Breast epithelium (tissue), 4 donors: Measurements from ENCODE around the gene CAPG. TPM values are rescaled to one million over a fixed set of nuclear protein-coding genes. Genes with fewer than 3 reads are reported as not detected.

ENCODE experiments used
- DNase-seq, 2 donors: peaks; one replicate each; pipeline ENCODE4 v3.0.0-alpha.2; 2019; ENCODE audit warnings: low spot score in 2 of 2
- H3K27ac ChIP-seq, 2 donors: fragments of 200-600 bp; sonication (generic) in 1 of 2; one replicate each; pipeline ENCODE4 v1.5.1; 2016 to 2019; ENCODE audit warnings: mild to moderate bottlenecking in 1 of 2
- H3K27me3 ChIP-seq, 2 donors: fragments of 200-600 bp; sonication (generic) in 1 of 2; one replicate each; pipeline versions ENCODE4 v1.5.1 to v1.6.0; 2017 to 2019; ENCODE audit warnings: control low read depth in 1 of 2, mild to moderate bottlenecking in 1 of 2
- H3K36me3 ChIP-seq: fragments of 200-600 bp; one replicate; pipeline ENCODE4 v1.5.1; 2019
- H3K4me1 ChIP-seq, 2 donors: fragments of 200-600 bp; sonication (generic); one replicate each; pipeline ENCODE4 v1.5.1; 2016 to 2019; ENCODE audit warnings: control low read depth in 1 of 2
- H3K4me3 ChIP-seq, 3 donors: fragments of 200-600 bp; sonication (generic); 1 replicate in 2 of 3; 2 replicates in 1 of 3; pipeline ENCODE4 v1.5.1; 2016 to 2019; ENCODE audit warnings: mild to moderate bottlenecking in 3 of 3, moderate library complexity in 2 of 3
- H3K9me3 ChIP-seq, 2 donors: fragments of 200-600 bp; sonication (generic) in 1 of 2; one replicate each; pipeline ENCODE4 v1.5.1; 2016 to 2019; ENCODE audit warnings: control low read depth in 1 of 2
- CTCF ChIP-seq, 3 donors: fragments of 450-650 bp; IDR thresholded peaks; one replicate each; pipeline ENCODE4 v1.5.1; 2016 to 2017; ENCODE audit warnings: antibody characterized with exemption in 3 of 3, mild to moderate bottlenecking in 3 of 3, moderate library complexity in 3 of 3
- POLR2A ChIP-seq: fragments of 450-650 bp; IDR thresholded peaks from one replicate; pipeline ENCODE4 v1.6.1; 2016; ENCODE audit warnings: antibody characterized with exemption, mild to moderate bottlenecking, moderate library complexity
- POLR2AphosphoS5 ChIP-seq, 3 donors: sonication (generic); formaldehyde crosslinking; IDR thresholded peaks; one replicate each; pipeline ENCODE4 v1.6.1; 2017; ENCODE audit warnings: antibody characterized with exemption in 3 of 3
- intact Hi-C: fragments of 100-400 bp; cut with DNase I; formaldehyde crosslinking; loops from one replicate; pipeline ENCODE4 v1.15.1; 2023; ENCODE audit warnings: low total_unique reads
- total RNA-seq, 3 donors: library from RNA; depleted of rRNA; stranded (reverse); fragments of >200 nt; gene quantifications; one replicate each; pipeline ENCODE4 v1.1.0, GENCODE V29; 2016

CAPG gene, protein sequence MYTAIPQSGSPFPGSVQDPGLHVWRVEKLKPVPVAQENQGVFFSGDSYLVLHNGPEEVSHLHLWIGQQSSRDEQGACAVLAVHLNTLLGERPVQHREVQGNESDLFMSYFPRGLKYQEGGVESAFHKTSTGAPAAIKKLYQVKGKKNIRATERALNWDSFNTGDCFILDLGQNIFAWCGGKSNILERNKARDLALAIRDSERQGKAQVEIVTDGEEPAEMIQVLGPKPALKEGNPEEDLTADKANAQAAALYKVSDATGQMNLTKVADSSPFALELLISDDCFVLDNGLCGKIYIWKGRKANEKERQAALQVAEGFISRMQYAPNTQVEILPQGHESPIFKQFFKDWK
- total RNA-seq: 100 to 1,000 TPM; 102 to 254 (median 109) TPM

DNA sequence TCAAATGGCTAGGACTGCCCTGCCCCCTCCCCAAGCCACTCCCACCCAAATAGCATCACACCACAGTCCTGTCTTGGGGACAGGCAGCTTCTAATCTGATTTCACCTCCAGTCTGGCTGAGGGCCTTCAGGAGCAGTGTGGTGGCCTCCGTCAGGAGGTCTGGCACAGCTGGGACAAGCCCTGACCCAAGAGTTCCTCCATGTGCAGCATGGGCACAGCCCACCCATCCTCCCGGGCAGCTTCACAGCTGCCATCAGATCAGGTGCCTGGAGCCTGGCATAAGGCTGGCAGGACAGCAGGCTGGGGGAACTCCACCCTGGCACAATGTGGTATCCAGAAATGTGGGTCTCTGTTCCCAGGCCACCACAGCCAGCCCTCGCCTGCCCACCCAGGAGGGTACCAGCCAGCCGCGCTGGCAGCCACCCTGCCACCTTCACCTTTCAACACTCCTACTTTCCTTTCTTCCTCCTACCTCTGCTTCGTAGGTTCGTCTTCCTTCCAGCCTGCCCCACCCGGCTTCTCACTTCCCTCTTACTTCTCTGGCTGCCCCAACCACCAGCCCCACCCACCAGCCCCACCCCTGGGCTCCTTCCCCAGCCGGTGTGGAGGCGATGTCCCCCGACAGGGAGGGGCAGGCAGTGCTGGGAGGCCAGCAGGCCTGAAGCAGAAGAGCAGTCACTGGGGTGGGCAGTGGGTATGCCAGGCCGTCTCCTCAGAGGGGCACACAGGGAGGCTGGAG, at the start of gene CAPG:
Gene CAPG, minus strand, starts transcription at position 522 of the 739 bp plus-strand sequence. CDS start 8,221 bp downstream, outside the sequence.
- Histone ChIP-seq H3K4me3 (peak within 1 kb of the TSS; percentile 11 to 60 (median 36)), H3K9me3 (no peaks in the 10 kb centered on the region), H3K4me1 (peaks cover 10 to 13% of the 10 kb centered on the region in 2 donors), H3K36me3 (no peaks in the 10 kb centered on the region), H3K27ac (peak within 1 kb of the TSS; percentile 81 to 86), H3K27me3 (no peaks in the 10 kb centered on the region)
- TF ChIP-seq POLR2AphosphoS5 (IDR thresholded peaks at IDR 0.05) (no peak), POLR2A (no peak)
- peak; percentile 68 to 75 for DNase-seq
- intact Hi-C loops: no loop called here

DNA sequence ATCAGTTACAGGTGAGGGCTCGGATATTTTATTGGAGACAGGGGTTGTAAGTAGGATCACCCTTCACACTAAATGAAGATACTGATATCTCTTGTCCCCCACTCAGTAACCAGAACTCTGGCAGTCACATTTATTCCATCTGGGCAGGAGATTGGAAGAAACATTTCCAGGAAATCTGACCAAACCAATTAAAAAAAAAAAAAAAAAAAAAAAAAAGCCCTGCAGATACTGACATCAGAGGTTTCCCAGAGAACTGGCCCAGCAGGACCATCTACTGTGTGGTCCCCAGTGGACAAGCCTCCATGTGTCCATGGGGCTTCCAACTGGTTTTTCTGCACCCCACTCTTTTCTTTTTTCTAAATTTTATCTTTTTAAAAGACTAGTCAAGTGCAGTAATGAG, 49.6 kb upstream of the CAPG start:
- Histone ChIP-seq H3K4me3 (no peak overlapping the region), H3K4me1 (no peaks in the 10 kb centered on the region), H3K27me3 (no peaks in the 10 kb centered on the region), H3K9me3 (no peaks in the 10 kb centered on the region), H3K27ac (no peak overlapping the region), H3K36me3 (no peaks in the 10 kb centered on the region)
- TF ChIP-seq POLR2AphosphoS5 (IDR thresholded peaks at IDR 0.05): no peak
- TF ChIP-seq CTCF (IDR thresholded peaks at IDR 0.05): no peak
- TF ChIP-seq POLR2A: no peak
- intact Hi-C loops: no loop called here
- DNase-seq: no peak

DNA sequence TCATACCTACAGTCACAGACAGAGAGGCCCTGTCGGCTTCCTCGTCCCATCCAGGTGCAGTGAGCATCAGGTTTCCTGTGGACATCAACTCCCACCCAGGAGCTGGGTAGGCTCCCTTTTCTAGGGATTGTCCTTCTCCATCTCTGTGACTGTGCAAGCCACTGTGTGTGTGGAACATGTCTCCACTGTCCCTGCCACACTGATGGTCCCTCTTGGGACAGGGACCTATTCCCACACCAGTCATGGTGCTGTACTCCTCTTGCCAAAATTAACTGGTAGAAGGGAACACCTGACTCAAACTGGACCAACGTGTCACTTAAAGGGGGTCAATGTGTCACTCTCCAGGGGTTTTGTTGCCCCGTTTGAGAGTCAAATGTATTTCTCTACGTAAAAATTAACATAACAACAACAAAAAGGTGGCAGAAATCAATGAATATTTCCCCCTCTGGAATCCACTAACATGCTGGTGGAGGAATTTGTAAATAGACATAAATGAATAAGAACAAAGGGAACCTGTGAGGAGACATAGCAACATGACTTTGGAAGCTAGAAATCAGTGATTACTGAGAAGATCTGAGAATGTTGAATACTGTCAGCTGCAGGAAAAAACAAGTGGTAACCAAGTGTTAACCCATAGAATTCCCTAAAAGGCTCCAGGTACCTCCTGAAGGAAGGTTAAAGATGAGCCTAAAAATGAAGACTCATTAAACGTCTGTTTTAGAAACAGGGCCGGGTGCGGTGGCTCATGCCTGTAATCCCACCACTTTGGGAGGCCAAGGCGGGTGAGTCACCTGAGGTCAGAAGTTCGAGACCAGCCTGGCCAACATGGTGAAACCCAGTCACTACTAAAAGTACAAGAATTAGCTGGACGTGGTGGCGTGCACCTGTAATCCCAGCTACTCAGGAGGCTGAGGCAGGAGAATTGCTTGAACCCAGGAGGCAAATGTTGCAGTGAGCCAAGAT, 48.7 kb upstream of the CAPG start:
- no peaks in the 10 kb centered on the region for H3K4me1 ChIP-seq
- H3K27me3 ChIP-seq: no peaks in the 10 kb centered on the region
- H3K4me3 ChIP-seq: no peak overlapping the region
- H3K27ac ChIP-seq: no peak overlapping the region
- TF ChIP-seq POLR2A: no peak
- no peak for TF ChIP-seq CTCF (IDR thresholded peaks at IDR 0.05)
- TF ChIP-seq POLR2AphosphoS5 (IDR thresholded peaks at IDR 0.05): no peak
- DNase-seq: no peak
- intact Hi-C loops: no loop called here
- H3K36me3 ChIP-seq: no peaks in the 10 kb centered on the region
- H3K9me3 ChIP-seq: no peaks in the 10 kb centered on the region

GRCh38 chr2:85457877-85458316, 47.7 kb upstream of the CAPG start:
- Histone ChIP-seq H3K27ac (no peak overlapping the region), H3K9me3 (no peaks in the 10 kb centered on the region), H3K4me1 (no peaks in the 10 kb centered on the region), H3K36me3 (no peaks in the 10 kb centered on the region), H3K27me3 (no peaks in the 10 kb centered on the region), H3K4me3 (no peak overlapping the region)
- no peak for DNase-seq
- intact Hi-C loops: no loop called here
- TF ChIP-seq POLR2AphosphoS5 (IDR thresholded peaks at IDR 0.05) (no peak), CTCF (IDR thresholded peaks at IDR 0.05) (no peak), POLR2A (no peak)

DNA sequence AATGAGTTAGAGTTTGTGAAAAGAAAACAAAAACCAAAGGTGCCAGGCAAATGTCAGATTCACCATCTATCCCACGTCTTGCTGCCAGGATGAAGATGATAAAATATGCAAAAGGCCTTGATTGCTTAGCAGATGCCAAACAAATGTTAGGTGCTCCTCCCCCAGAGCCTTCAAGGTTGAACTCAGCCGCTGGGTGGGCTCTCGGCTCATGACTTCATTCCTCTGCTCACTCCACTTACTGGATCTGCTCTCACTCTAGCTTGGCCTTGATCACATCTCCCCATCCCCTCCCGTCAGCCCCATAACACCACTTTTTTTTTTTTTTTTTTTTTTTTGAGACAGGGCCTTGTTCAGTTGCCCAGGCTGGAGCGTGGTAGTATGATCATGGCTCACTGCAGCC, 46.9 kb upstream of the CAPG start:
- Histone ChIP-seq H3K4me3 (no peak overlapping the region), H3K4me1 (no peaks in the 10 kb centered on the region), H3K9me3 (no peaks in the 10 kb centered on the region), H3K27me3 (no peaks in the 10 kb centered on the region), H3K36me3 (no peaks in the 10 kb centered on the region), H3K27ac (no peak overlapping the region)
- TF ChIP-seq POLR2A: no peak
- TF ChIP-seq POLR2AphosphoS5 (IDR thresholded peaks at IDR 0.05): no peak
- no peak for TF ChIP-seq CTCF (IDR thresholded peaks at IDR 0.05)
- intact Hi-C loops: no loop called here
- no peak for DNase-seq
